Activated CD8-positive, alpha-beta T cell treated with anti-CD3 and anti-CD28 coated beads, Interleukin-2, amount 10 ng/mL, durations not matched to agents 7 days and 5 days (primary cell): Measurements from ENCODE around the gene PBXIP1. TPM values are rescaled to one million over a fixed set of nuclear protein-coding genes. Genes with fewer than 3 reads are reported as not detected.
"Not testable (repeated sequence)": the region's sequence is repeated elsewhere in the genome, so short reads cannot be mapped to it uniquely, and the experiment has no call there.

Experiments used
- ATAC-seq: fragments of 150-1000 bp; cut with Tn5 transposase; one replicate; pipeline ENCODE4 v1.10.0; 2021; ENCODE audit warnings: moderate library complexity
- CTCF ChIA-PET: fragments of 350-600 bp; sonication (Branson Sonifier 250); formaldehyde crosslinking; loops from one replicate; lab custom pipeline; 2021; ENCODE audit warnings: antibody characterized with exemption; lab: Charles Lee
- POLR2A ChIA-PET: fragments of 350-600 bp; sonication (Branson Sonifier 250); formaldehyde crosslinking; loops from one replicate; lab custom pipeline; 2021; ENCODE audit warnings: antibody characterized with exemption; lab: Charles Lee
- DNase-seq: peaks from one replicate; pipeline ENCODE4 v3.0.0-alpha.2; 2020
- H3K27ac Mint-ChIP-seq: one replicate; pipeline ENCODE4 v1.8.0; 2021; ENCODE audit warnings: mild to moderate bottlenecking, mixed read lengths
- H3K27me3 Mint-ChIP-seq: one replicate; pipeline ENCODE4 v1.8.0; 2021; ENCODE audit warnings: low read depth, mixed read lengths
- H3K36me3 Mint-ChIP-seq: one replicate; pipeline ENCODE4 v1.8.0; 2021; ENCODE audit warnings: low read depth, mixed read lengths
- H3K4me1 Mint-ChIP-seq: one replicate; pipeline ENCODE4 v1.8.0; 2021; ENCODE audit warnings: low read depth, mixed read lengths
- H3K4me3 Mint-ChIP-seq: one replicate; pipeline ENCODE4 v1.8.0; 2021; ENCODE audit warnings: mild to moderate bottlenecking, mixed read lengths
- H3K9me3 Mint-ChIP-seq: one replicate; pipeline ENCODE4 v1.8.0; 2022; ENCODE audit warnings: mixed read lengths; ENCODE audit not compliant: insufficient read depth
- total RNA-seq, 2 experiments: library from RNA; stranded (reverse); gene quantifications; one replicate each; pipeline ENCODE4 v1.2.3, GENCODE V29; 2021

PBXIP1 gene
- total RNA-seq, 2 experiments from 2014 or later: 44.5 to 48.2 TPM

DNA sequence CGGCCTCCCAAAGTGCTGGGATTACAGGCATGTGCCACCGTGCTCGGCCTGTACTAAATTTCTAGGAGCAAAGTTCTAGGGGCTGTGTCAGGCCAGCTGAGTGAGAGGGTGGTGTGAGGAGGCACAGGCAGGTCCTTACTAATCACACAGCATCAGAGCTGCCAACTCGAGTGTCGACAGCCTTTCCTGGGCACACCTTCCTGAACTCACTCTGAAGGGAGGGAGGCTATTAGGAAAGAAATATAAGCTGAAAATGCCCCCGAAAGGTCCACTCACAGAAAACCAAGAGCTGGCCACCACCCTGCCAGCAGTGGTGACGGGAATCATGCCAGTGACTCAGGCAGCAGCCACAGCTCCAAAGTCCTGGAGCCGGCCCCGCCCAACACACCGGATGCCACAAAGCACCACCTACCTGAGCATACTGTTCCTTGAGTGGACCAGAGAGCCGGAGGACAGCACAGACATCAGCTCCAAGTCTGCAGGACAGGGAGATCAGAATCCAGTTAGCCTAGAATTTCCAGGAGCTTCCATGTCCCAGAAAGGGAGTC is 23.9 kb downstream of the PBXIP1 start:
- CTCF ChIA-PET: interaction anchor here (0.8 to 1.5 kb wide), 2 partner anchors 20 to 262 kb away, joined by 3 read pairs; no protein-coding TSS in a partner anchor
- peaks cover 21% of the 10 kb centered on the region for H3K4me1 Mint-ChIP-seq
- peaks cover 32% of the 10 kb centered on the region for H3K36me3 Mint-ChIP-seq

DNA sequence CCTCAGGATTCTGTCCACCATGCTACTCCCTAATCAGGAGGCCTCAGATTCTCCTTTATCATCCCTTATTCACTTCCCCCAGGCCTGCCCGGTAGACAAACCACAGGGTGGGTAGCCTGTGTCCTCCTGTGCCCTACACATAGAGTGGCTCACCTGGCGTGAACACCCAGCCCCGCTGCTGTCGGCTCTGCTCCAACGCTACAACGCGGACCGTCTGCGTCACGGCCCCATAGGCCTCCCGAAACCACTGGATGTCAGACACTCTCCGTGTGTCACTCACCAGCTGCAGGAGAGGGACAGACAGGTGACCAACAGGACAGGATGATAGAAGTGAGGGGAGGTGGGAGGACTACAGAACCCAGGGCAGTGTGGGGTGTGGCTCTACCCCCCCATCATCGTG is 29.7 kb downstream of the PBXIP1 start:
- Mint-ChIP-seq H3K27ac (peak overlapping the region; percentile 86), H3K36me3 (peaks cover 55% of the 10 kb centered on the region), H3K27me3 (no peaks in the 10 kb centered on the region), H3K4me1 (peaks cover 19% of the 10 kb centered on the region), H3K4me3 (no peak overlapping the region), H3K9me3 (no peaks in the 10 kb centered on the region)
- POLR2A ChIA-PET: interaction anchor here (2.5 kb wide), 1 partner anchor 10 kb away, joined by 12 read pairs; the partner anchor contains the start of gene PMVK
- DNase-seq: no peak
- CTCF ChIA-PET: interaction anchor here (1.5 kb wide), 1 partner anchor 10 kb away, joined by 7 read pairs; the partner anchor contains the start of gene PMVK
- ATAC-seq: no peak

More for the DNA sequence above, 23.9 kb downstream of the PBXIP1 start:
- DNase-seq: no peak
- Mint-ChIP-seq H3K27me3 (no peaks in the 10 kb centered on the region), H3K27ac (no peak overlapping the region), H3K4me3 (no peak overlapping the region), H3K9me3 (no peaks in the 10 kb centered on the region)
- POLR2A ChIA-PET: no interaction called here
- no peak for ATAC-seq

DNA sequence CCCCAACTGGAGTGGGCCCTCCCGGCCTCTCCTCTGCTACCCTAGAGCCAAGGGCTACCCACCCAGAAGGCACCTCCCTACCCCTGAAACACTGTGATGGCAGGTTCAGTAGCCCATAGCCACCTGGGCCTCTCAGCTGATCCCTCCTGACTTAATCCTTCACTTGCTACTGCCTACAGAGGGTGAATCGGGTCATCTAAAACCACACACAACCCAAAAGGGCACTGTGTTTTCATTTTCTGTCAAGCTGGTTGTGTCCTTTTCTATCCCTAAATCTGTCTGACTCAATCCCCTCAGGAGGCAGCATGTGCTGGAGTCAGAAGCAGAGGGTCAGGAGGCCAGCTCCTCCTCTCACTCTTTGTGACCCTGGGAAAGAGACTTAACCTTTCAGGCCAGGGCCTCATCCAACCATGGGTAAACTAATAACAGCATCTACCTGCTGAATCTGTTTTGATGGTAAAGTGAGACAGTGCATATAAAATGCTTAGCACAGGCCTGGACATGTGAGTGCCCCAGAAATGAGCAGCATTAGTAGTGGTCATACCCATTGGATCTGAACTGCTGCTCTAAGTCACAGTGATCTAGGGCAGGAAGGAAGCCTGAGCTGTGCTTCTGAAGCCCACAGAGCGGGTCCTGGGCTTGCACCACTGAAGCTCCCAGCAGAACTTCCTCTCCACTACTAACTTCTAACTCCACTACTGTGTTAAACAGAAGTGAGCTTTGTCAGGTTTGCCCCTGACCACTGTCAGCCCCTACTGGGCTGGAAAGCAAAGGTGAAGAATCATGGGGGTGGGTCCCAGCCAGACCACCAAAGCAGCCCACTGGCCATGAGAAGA is 30.3 kb downstream of the PBXIP1 start:
- H3K4me1 Mint-ChIP-seq: peaks cover 19% of the 10 kb centered on the region
- peak overlapping the region; percentile 86 for H3K27ac Mint-ChIP-seq
- DNase-seq (no peak), ATAC-seq (no peak)
- ChIA-PET POLR2A (interaction anchor here (2.5 kb wide), 1 partner anchor 11 kb away, joined by 12 read pairs; the partner anchor contains the start of gene PMVK), CTCF (interaction anchor here (1.5 kb wide), 1 partner anchor 11 kb away, joined by 7 read pairs; the partner anchor contains the start of gene PMVK)
- H3K36me3 Mint-ChIP-seq: peaks cover 52% of the 10 kb centered on the region
- no peaks in the 10 kb centered on the region for H3K9me3 Mint-ChIP-seq
- no peak overlapping the region for H3K4me3 Mint-ChIP-seq
- H3K27me3 Mint-ChIP-seq: no peaks in the 10 kb centered on the region

DNA sequence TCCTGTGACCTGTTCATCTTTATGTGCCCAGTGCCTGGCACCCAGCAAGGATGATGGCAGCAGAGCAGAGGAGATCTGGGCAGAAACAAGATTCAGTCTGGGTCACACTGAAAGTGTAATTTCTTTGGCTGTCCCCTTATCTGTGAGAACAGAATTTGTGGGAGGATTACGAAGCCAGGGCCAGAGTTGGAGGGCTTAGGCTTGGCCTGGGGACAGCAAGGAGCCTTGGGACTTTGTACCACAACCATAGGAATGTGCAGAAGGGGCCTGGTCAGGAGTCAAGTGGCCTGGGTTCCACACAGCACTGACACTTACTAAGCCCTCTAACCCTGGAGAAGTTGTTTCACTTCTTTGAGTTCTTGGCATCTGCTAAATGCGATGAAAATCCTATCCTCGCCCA is 32.2 kb downstream of the PBXIP1 start:
- ATAC-seq (no peak), DNase-seq (no peak)
- Mint-ChIP-seq H3K4me1 (peaks cover 19% of the 10 kb centered on the region), H3K27me3 (no peaks in the 10 kb centered on the region), H3K9me3 (no peaks in the 10 kb centered on the region), H3K4me3 (no peak overlapping the region), H3K36me3 (peaks cover 44% of the 10 kb centered on the region), H3K27ac (no peak overlapping the region)
- ChIA-PET POLR2A (no interaction called here), CTCF (no interaction called here)

DNA sequence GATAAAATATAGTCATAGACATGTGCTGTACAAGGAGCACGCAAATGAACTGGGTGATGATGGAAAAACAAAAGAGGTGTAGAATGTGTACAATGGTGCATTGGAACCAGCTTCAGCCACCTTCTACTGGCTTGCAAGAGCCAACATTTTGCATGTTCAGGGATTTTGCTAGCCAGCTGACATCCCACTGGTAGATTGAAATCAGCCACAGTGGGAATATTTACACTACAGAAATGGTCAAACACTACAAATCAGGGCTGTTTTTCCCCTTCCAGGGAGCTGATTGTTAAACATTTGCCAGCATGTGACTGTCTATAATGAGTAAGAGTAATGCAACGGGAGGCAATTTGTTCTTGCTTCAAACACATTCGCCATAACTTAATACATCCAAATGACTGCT is 42.6 kb downstream of the PBXIP1 start:
- no peak overlapping the region for H3K27ac Mint-ChIP-seq
- no peaks in the 10 kb centered on the region for H3K4me1 Mint-ChIP-seq
- no peak overlapping the region for H3K4me3 Mint-ChIP-seq
- no peak for ATAC-seq
- ChIA-PET CTCF (interaction anchor here (1.0 kb wide), 1 partner anchor 8 kb away, joined by 3 read pairs; no protein-coding TSS in a partner anchor), POLR2A (no interaction called here)
- peaks cover 5% of the 10 kb centered on the region for H3K9me3 Mint-ChIP-seq
- H3K36me3 Mint-ChIP-seq: peaks cover 16% of the 10 kb centered on the region
- DNase-seq: no peak
- peaks cover 3% of the 10 kb centered on the region for H3K27me3 Mint-ChIP-seq

DNA sequence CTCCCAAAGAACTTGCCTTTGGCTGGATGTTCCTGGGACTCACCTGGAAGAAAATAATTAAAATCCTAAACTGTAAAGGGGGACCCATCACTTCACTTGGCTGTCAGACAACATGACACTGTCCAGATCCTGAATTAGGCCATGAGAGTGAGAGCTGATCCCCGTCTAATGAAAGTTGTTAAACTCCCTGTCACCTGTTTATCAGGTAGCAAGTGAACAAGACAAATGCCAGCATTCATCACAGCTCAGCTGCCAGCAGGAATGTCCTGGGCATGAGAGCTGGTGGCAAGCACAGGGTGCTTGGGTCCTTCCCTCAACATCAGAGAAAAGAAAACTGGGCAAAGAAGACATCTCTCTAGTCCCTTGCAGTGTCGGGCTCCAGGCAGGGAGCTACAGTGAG is 43.1 kb downstream of the PBXIP1 start:
- ATAC-seq: no peak
- H3K36me3 Mint-ChIP-seq: peaks cover 16% of the 10 kb centered on the region
- no peak for DNase-seq
- H3K27ac Mint-ChIP-seq: no peak overlapping the region
- H3K4me1 Mint-ChIP-seq: no peaks in the 10 kb centered on the region
- CTCF ChIA-PET: interaction anchor here (1.0 kb wide), 1 partner anchor 8 kb away, joined by 3 read pairs; no protein-coding TSS in a partner anchor
- POLR2A ChIA-PET: interaction anchor here (1.0 kb wide), 1 partner anchor 23 kb away, joined by 3 read pairs; no protein-coding TSS in a partner anchor
- H3K4me3 Mint-ChIP-seq: no peak overlapping the region
- H3K27me3 Mint-ChIP-seq: peaks cover 3% of the 10 kb centered on the region
- peaks cover 5% of the 10 kb centered on the region for H3K9me3 Mint-ChIP-seq

DNA sequence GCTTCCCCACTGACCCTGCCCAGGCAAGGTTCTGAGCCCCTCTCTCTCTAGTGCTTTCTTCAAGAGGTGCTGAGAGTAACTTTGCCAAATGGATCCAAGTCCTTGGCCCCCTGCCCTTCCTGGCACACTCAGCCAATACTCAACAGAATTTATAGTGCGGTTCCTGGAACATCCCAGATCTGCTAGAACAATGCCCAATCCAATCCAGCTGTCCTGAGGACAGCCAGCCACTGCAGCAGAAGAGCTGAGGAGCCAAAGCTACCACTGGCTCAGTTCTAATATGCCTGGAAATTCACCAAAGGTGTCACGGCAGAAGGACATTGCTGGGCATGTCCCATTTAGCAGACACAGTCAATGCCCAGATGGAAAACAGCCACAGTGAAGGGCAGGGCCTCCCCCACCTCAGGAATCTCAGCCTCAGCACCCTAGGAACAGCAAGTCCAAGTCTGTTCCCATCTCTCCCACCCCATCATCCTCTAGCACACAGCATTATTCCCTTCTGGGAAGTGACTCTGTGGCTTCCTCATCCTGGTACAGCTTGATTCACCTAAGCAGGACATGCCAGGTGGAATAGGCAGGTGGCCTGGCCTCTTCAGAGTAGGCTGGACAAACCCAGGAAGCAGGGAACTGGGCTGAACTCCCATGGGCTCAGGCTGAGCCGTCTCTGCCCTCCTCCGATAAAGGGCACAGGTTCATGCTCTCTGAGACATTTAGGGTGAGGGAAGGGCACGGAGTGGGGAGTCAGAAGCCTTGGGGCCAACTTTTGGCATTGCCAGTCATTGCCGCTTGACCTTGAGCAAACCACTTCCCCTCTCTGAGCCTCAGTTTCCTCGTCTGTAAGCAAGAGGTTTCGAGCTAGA is 44.0 kb downstream of the PBXIP1 start:
- peaks cover 3% of the 10 kb centered on the region for H3K27me3 Mint-ChIP-seq
- H3K4me1 Mint-ChIP-seq: no peaks in the 10 kb centered on the region
- H3K36me3 Mint-ChIP-seq: peaks cover 15% of the 10 kb centered on the region
- no peak overlapping the region for H3K27ac Mint-ChIP-seq
- ATAC-seq: no peak
- H3K9me3 Mint-ChIP-seq: peaks cover 5% of the 10 kb centered on the region
- ChIA-PET CTCF (no interaction called here), POLR2A (interaction anchor here (1.0 kb wide), 1 partner anchor 24 kb away, joined by 3 read pairs; no protein-coding TSS in a partner anchor)
- H3K4me3 Mint-ChIP-seq: no peak overlapping the region
- DNase-seq: no peak

DNA sequence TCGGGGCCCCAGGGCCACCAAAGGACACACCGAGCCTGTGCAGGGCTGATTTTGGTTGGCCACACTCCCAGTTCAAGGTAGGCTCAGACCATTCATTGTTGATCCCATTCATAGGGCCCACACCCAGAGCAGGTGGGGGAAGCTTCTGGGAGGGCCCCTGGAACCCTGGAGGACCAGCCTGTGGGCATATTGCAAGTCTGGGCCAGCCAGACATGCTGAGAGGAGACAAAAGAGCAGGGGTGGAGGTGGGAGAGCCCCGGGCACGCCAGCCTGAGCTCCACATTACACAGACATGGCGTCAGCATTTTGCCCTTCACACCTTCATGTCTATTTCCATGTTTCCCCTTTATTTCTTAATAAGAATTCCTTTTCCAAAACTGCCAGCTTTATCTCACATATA is 45.0 kb downstream of the PBXIP1 start:
- POLR2A ChIA-PET: no interaction called here
- CTCF ChIA-PET: interaction anchor here (1.1 to 1.2 kb wide), 2 partner anchors 33 to 241 kb away, joined by 3 read pairs; no protein-coding TSS in a partner anchor
- Mint-ChIP-seq H3K27me3 (peaks cover 3% of the 10 kb centered on the region), H3K4me3 (no peak overlapping the region), H3K27ac (no peak overlapping the region), H3K4me1 (no peaks in the 10 kb centered on the region), H3K9me3 (no peaks in the 10 kb centered on the region), H3K36me3 (peaks cover 5% of the 10 kb centered on the region)
- ATAC-seq (no peak), DNase-seq (no peak)

DNA sequence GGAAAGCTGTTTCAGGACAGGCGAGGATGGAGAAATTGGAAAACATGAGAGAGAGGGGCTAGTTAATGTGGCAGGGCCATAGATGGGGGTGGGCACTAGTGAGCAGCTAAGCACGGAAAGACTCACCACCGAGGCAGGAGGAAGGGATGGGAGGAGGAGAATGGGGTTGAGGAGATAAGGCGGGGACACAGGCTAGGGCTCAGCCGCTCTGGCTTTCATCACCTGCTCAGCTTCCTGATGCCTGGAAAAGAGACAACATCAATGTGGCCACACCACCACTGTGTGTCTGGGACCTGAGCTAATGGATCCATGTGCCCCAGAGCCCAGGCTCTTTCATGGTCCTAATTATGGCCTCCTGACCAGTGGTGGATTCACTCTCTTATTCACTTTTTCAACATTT is 47.0 kb downstream of the PBXIP1 start:
- Mint-ChIP-seq H3K9me3 (no peaks in the 10 kb centered on the region), H3K27ac (no peak overlapping the region), H3K27me3 (peaks cover 3% of the 10 kb centered on the region), H3K4me1 (no peaks in the 10 kb centered on the region), H3K36me3 (no peaks in the 10 kb centered on the region), H3K4me3 (no peak overlapping the region)
- DNase-seq: no peak
- CTCF ChIA-PET: no interaction called here
- POLR2A ChIA-PET: no interaction called here
- ATAC-seq: no peak

DNA sequence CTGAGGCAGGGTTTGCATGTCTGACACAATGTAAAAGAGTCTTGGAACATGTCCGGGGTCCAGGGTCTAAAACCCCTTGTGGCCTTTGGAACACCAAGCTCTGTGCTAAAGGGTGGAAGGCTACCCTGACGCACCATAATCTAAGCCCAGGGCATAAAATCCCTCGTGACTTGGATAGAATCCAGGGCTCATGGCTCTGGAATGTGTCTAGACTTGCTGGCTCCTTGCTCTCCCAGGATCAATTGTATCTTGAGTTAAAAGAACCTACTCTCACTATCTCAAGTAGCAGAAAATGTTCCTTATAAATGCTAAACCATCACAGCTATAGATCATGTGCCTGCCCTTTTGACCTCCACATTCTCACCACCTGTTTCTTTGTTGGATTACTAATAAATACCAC is 47.8 kb downstream of the PBXIP1 start:
- ATAC-seq, POLR2A ChIA-PET: not testable (repeated sequence)

DNA sequence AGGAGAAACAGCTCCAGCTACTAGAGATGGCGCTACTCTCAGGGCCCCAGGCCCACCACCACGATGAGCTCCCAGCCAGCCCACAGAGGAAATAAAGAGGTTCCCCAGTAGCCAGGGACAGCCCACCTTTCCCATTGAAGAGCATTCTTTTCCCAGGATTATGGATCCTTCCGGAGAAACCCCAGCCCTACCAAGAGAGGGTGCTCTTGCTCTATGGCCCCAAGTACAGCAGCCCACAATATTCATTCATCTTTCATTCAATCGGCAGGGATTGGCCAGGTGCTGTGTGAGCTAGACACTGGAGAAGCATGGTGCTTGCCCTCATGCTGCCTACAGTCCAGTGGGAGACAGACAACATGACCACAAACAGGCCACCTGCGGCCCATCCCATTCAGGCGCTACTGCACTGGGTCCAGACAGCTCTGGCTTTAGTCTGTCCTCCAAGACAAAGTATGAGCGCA is 49.2 kb downstream of the PBXIP1 start:
- CTCF ChIA-PET: interaction anchor here (1.0 to 1.4 kb wide), 2 partner anchors 93 to 178 kb away, joined by 3 to 4 read pairs; no protein-coding TSS in a partner anchor
- POLR2A ChIA-PET: no interaction called here
- no peak overlapping the region for H3K4me3 Mint-ChIP-seq
- DNase-seq (no peak), ATAC-seq (no peak)
- H3K36me3 Mint-ChIP-seq: no peaks in the 10 kb centered on the region
- H3K27ac Mint-ChIP-seq: no peak overlapping the region
- no peaks in the 10 kb centered on the region for H3K9me3 Mint-ChIP-seq
- peaks cover 3% of the 10 kb centered on the region for H3K27me3 Mint-ChIP-seq
- no peaks in the 10 kb centered on the region for H3K4me1 Mint-ChIP-seq

More for the DNA sequence above, 47.8 kb downstream of the PBXIP1 start:
- H3K27me3 Mint-ChIP-seq, CTCF ChIA-PET, H3K27ac Mint-ChIP-seq, H3K4me1 Mint-ChIP-seq, DNase-seq, H3K4me3 Mint-ChIP-seq, H3K9me3 Mint-ChIP-seq, H3K36me3 Mint-ChIP-seq: not testable (repeated sequence)
